ENCODE measurements around the gene SLC6A11.

SLC6A11 gene

DNA sequence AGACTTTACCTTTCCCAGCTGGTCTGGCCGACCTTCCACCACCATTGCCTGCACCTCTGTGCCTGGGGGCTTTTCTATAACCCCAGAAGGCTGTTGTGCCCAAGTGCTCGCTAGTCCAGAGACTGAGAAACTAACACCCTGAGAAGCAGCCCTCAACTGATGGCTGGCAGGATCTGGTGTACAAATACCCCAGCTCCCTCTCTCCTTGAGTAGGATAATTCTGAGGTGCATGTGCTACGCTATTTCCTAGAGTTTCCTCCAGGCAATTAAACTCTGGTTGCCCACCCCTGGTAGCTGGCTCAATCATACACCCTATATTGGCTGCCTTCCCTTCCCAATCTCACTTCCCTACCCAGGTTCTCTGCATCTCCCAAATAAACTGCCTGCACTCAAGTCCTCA, 165.0 kb downstream of the SLC6A11 start:
- no peak for DNase-seq (ENCODE audit: low spot score)
- TF ChIP-seq, protein P1, sequence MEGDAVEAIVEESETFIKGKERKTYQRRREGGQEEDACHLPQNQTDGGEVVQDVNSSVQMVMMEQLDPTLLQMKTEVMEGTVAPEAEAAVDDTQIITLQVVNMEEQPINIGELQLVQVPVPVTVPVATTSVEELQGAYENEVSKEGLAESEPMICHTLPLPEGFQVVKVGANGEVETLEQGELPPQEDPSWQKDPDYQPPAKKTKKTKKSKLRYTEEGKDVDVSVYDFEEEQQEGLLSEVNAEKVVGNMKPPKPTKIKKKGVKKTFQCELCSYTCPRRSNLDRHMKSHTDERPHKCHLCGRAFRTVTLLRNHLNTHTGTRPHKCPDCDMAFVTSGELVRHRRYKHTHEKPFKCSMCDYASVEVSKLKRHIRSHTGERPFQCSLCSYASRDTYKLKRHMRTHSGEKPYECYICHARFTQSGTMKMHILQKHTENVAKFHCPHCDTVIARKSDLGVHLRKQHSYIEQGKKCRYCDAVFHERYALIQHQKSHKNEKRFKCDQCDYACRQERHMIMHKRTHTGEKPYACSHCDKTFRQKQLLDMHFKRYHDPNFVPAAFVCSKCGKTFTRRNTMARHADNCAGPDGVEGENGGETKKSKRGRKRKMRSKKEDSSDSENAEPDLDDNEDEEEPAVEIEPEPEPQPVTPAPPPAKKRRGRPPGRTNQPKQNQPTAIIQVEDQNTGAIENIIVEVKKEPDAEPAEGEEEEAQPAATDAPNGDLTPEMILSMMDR (IDR thresholded peaks at IDR 0.05; ENCODE audit: extremely low read depth, missing control alignments), result no peak

DNA sequence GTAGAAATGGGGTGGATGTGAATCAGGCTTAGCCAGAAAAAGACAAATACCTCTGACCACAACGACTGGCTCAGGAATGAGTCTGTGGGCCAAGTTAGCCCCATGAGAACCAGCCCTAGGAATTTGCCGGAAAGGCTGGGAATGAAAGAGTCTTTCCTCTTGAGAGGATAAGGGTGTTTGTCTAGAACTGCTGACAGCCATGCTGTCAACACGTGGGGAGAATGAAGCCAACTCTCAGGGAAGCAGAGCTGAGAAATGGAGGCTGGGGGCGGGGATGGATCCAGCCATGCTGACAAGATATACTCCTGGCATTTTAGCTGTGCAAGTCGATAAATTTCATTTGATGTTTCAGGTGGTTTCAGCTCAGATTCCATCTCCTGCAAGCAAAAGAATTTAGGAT, 165.9 kb downstream of the SLC6A11 start:
- DNase-seq (ENCODE audit: low spot score), result no peak
- TF ChIP-seq, protein P1 (IDR thresholded peaks at IDR 0.05; ENCODE audit: extremely low read depth, missing control alignments), result no peak

DNA sequence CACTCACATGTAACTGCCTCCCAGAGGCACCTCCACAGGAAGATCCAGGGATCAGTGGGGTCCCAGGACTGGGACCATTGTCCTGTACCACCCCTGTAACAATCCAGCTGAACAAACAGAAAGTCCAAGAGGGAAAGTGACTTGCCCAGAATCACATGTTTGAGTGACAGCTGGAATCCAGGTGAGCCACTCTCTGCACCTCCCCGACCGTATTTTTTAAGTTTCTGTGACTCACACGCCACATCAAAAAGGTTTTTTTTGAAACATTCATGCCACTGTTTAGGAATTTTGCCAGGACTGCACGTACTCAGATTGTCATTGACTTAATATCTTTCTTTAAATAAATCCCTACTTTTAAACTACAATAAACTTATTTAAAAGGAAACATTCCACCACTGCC, 166.8 kb downstream of the SLC6A11 start:
- TF ChIP-seq, protein P1 (IDR thresholded peaks at IDR 0.05; ENCODE audit: extremely low read depth, missing control alignments), result no peak
- DNase-seq (ENCODE audit: low spot score), result no peak

DNA sequence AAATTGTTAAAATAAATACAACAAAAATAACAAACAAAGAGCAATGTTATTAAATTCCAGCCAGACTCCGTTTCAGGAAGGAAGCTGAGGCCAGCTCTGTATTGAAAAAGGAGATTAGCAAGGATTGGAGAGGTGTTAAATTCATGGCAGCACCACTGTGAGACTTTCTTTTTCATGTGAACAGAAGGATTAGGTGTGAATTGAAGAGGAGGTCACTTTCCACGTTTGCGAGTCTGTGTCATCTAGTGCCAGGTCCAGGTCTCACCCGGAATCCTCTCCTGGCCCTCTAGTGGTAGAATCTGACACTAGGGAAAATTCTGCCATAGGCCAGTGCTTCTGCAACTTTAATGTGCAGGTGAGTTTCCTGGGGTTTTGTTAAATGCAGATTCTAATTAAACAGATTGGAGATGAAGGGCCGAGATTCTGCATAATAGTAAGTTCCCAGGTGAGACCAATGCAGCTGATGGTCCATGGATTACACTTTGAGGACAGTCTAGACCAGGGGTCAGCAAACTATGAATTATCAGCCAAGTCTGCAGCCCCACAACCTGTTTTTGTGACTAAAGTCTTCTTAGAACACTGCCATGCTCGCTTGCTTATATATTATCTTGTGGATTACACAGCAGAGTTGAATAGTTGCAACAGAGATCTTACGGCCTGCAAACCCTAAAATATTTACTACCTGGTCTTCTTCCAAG, 167.3 kb downstream of the SLC6A11 start:
- TF ChIP-seq, protein P1 (IDR thresholded peaks at IDR 0.05; ENCODE audit: extremely low read depth, missing control alignments), result peak; percentile 23
- peak; percentile 68 for DNase-seq (ENCODE audit: low spot score)

DNA sequence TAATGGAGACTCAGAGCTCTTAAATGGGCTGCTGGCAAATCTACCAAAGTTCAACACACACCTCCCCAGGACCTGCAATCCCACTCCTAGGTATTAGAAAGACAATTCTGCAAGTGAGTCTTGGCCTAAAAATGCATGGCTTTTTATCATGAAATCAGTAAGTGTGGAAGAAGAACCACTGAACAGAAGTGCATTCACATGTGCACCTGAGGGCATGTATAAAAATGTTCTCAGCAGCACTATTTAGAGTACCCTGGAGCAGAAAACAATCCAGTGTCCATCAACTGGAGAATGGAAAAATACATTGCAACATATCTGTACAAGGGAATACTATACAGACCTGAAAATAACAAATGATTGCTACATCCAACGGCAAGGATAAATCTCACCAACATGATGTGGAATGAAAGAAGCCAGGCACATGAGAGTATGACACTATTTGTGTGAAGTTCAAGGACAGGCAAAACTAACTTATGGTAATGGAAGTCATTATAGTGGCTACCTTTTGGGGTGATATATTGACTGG, 168.4 kb downstream of the SLC6A11 start:
- no peak for DNase-seq (ENCODE audit: low spot score)
- TF ChIP-seq, protein P1 (IDR thresholded peaks at IDR 0.05; ENCODE audit: extremely low read depth, missing control alignments), result no peak

DNA sequence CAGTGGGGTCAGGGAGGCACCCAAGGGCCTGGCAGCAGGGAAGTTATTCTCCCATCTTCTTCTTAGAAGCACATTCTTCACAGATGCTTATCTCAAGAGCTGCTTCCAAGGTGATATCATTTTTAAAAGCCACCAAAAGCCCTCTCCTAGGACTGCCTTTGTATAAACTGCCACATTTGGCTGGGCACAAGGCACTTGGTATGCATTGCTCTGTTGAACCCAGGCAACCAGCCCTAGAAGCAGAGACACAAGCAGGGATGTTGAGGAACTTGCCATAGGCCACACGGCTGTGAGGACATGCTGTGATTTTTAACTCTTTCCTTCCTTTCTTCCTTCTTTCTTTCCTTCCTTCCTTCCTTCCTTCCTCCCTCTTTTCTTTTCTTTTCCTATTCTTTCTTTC, 169.2 kb downstream of the SLC6A11 start:
- DNase-seq (ENCODE audit: low spot score), result no peak
- TF ChIP-seq, protein P1 (IDR thresholded peaks at IDR 0.05; ENCODE audit: extremely low read depth, missing control alignments), result no peak

DNA sequence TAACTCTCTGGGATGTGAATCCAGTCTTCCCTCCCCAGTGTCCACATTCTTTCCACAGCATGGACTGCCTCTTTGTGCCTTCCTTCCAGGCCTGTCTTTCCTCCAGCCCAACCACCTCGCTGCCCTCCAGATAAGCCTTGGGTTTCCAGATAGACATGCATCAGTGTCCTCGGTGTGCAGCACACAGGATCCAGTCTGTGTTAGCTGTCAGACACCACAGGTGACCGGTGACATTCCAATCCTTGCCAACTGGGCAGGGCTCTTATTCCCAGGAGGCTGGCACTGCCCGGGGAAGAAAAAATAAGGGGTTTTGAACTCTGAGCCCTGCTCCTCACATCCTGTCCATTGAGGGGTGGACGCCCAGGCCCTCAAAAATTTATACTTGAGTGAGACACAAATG, 170.6 kb downstream of the SLC6A11 start:
- no peak for DNase-seq (ENCODE audit: low spot score)
- TF ChIP-seq, protein P1 (IDR thresholded peaks at IDR 0.05; ENCODE audit: extremely low read depth, missing control alignments), result no peak
